Activated CD4-positive, alpha-beta T cell treated with anti-CD3 and anti-CD28 coated beads, Interleukin-2, amount 50 U/mL, for 24 hours (primary cell): ENCODE data around the gene OSBPL3.
"Not testable (repeated sequence)": the region's sequence is repeated elsewhere in the genome, so short reads cannot be mapped to it uniquely, and the experiment has no call there.

Experiments
- DNase-seq, 2 donors: peaks; one replicate each; pipeline ENCODE4 v3.0.0-alpha.2; 2020; ENCODE audit warnings: low read depth in 1 of 2, low spot score in 1 of 2

The OSBPL3 gene

DNA sequence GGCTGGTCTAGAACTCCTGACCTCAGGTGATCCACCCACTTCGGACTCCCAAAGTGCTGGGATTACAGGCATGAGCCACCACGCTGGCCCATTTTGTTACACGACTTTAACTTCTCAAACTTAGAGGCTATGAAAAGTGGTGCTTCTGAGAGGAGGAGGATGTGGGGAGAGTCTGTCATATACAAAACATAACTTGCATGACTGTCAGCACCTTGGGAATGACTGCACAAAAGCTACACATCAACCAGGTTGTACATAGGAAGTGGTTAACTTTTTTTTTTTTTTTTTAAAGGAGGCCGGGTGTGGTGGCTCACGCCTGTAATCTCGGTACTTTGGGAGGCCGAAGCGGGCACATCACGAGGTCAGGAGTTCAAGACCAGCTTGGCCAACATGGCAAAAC is 179.3 kb downstream of the OSBPL3 start:
- DNase-seq, result no peak

DNA sequence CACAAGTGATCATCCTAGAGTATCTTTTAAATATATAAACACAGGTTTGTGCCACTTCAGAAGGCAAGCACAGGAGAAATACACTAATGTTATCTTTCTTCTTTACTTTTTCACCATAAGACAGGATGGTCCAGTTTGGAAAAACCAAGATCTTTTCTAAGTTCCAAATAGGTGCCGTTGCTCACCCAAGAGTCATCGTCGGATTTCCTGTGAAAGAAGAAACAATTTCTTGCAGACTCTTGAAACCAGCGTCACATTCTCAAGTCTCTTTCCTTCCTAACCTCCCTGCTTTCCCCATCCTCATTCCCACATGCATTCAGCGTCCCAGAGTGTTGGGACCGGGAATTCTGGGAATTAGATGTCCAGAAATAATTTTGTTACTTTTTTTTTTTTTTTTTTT is 179.9 kb downstream of the OSBPL3 start:
- DNase-seq, result no peak

DNA sequence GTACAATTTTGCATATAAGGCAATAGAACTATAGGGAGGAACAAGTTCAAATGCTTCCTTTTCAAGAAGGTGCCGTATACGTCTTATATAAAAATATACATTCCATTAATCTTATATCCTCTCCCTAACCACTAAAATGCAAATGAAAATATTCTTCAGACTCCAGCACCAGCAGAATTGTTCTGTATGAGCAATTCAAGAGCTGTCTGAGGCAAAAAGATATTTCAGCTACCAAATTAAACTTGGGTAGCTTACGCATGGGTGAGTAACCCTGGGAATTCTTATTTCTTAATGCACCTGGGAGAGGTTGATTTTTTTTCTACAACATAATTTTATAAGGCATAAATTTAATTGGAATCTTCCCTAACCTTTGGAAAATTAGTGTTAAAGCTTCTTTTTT is 180.5 kb downstream of the OSBPL3 start:
- DNase-seq, result no peak

DNA sequence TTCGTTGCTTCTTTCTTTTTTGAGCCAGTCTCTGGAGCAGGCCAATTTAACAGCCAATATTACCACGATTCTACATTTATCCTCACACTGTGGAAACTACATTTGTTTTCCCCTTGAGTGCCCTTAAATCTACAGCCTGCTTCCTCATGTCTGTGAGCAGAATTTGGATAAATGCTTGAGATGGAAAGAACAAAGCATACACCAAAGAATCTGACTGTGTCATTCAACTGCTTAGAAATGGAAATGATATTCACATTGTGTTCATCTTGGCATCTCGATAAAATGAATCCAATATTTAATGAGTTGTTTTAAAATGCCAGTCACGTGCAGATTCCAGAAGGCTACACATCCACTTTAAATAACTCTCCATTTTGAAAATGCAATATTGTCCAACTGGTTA is 181.7 kb downstream of the OSBPL3 start:
- no peak for DNase-seq

DNA sequence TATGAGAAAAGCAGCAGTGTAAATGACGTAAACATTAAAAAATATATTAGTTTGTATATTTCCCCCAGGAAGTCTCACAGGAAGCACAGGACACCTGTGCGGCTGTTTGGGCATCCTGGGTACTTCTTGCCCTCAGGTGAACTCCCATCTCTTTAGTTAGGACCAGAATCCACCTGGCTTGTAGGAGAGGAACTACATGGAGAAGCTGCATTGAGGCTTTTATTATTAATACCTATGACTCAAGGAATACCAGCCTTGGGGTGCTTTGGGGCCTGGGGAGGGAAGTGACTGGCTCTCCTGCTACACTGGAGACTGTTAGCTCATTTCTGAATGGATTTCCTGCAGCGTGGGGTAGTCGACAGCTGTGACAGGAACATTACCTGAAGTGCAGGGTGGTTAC is 182.7 kb downstream of the OSBPL3 start:
- DNase-seq, result no peak

DNA sequence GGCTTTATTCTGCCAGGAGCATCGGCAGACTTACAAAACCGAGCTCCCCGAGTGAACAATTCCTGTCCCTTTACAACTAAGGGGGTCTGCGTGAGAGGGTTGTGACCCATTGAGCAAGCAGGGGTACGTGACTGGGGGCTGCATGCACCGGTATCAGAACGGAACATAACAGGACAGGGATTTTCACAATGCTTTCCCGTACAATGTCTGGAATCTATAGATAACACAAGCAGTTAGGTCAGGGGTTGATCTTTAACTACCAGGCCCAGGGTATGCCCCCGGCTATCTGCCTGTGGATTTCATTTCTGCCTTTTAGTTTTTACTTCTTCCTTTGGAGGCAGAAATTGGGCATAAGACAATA is 184.6 kb downstream of the OSBPL3 start:
- no peak for DNase-seq

DNA sequence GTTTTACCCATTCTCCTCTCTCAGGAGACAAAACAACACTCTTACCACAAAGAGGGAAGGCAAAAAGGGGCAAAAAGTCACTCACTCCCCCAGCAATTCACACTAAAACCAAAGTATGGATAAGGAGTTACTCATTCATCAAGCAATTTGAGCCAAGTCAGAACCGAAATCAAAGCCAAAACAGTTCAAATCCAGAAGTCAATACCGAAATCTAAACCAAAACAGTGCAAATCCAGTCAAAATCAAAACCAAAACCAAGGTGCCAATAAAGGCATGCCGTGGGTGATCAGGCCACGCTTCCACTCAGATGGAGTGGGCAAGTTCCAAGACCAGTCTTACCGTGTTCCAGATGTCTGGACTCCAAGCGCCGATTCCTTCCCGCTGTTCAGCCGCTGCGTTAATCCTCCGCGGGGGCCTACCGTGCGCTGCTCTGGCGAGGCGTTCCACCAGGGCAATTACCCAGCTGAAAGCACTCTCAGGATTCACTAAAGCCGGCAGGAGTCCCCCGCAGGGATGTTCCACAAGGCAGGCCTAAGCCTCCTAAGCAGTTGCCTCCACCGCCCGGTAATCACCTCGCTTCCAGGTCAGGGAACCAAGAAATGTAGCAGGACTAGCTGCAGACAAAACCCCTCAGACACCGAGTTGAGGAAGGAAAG is 185.1 kb downstream of the OSBPL3 start:
- not testable (repeated sequence) for DNase-seq

DNA sequence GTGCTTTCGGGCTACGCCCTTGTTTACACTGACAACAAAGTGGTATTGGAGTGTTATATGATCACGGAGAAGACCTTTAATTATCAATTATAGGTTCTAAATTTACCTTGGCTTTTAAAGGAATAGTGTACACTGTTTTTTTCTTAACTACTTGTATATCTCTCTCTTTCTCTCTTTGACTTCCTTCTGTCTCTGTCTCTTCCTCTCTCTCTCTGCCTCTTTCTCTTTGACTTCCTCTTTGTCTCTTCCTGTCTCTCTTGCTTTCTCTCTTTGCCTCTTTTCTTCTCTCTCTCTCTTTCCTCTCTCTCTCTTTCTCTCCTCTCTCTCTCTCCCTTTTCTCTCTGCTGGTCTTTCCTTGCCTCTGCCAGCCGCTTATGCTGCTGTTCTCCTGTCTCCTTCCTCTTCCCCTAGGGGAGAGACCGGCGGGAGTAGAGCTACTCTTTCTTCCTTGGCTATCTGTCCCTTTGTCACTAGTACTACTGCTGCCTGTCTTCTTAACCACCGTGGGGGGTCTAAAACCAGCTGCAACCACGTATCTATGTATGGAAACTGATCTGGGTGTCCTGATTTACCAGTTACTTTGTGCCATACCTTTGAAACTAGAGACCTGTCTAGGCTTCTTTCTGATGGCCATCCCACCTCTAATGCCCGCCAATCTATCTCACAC is 185.9 kb downstream of the OSBPL3 start:
- no peak for DNase-seq

DNA sequence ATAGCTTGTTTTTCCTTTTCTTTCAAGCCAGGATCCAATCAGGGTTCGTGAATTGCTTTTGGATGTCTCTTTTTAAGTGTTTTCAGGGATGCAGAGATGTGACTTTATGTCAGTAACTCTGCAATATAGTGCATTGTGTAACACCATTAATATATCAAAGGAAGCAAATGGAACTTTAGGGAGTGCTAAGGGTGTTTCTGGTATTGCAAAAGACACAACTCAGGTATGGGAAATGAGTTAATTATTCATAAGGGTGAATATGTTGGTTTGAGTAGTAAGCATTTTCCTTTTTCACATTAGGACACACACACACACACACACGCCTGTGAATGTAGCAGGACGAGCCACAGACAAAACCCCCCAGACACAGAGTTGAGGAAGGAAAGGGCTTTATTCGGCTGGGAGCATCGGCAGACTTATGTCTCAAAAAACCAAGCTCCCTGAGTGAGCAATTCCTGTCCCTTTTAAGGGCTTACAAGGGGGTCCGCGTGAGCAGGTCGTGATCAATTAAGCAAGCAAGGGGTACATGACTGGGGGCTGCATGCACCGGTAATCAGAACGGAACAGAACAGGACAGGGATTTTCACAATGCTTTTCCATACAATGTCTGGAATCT is 190.9 kb downstream of the OSBPL3 start:
- DNase-seq, result no peak

DNA sequence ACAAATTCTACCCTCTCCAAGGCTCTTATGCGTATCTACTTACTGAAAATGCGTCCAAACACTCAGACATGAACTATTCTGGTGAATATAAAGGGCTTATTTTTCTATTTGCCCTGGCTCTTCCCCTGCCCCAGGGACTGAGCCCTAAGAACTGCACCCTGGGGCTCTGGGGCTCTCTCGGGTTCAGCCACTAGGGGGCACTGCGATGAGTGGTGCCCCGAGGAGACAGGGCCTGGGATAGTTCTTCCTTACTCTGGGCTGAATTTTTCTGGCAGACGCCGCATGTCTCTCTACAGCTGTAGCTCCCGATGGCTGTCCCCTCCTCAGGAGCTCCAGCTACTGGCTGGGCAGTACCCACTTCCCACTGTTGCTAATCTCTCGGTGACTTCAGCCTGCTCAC is 191.9 kb downstream of the OSBPL3 start:
- DNase-seq, result no peak

DNA sequence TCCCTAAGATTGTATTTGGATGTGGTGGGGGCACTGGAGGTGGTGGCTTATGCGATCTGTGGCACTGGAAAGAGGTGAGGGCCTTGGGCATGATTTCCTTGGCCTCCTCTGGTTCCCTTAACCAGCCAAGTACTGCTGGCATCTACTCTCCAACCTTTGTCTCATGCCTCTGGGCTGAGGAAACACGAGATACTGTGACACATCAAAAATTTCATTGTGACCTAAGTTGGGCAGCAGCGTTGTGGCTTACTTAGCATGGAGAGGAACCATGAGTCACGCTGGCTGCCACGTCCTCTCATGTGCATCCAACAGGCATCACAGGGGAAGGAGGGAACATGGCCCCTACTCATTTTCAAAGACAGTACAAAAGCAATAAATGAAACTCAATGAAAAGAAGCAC is 193.0 kb downstream of the OSBPL3 start:
- DNase-seq, result no peak

DNA sequence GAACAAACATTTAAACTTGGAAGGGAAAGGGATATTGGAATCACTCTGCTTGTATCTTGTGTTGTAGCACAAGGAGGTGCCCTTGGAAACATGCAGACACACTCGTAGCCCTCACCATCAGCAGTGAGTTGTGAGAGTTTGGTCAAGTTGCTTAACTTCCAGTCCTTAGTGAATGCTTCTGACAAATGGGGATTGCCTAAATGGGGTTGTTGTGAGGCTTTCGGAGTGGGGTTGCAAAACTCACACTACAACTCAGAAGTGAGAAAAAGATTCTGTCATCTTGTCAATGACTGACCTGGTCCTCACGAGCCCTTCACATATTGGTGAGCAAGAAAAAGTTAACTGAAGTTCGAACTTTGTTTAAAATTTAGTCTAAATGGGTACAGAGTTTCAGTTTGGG is 193.7 kb downstream of the OSBPL3 start:
- no peak for DNase-seq

DNA sequence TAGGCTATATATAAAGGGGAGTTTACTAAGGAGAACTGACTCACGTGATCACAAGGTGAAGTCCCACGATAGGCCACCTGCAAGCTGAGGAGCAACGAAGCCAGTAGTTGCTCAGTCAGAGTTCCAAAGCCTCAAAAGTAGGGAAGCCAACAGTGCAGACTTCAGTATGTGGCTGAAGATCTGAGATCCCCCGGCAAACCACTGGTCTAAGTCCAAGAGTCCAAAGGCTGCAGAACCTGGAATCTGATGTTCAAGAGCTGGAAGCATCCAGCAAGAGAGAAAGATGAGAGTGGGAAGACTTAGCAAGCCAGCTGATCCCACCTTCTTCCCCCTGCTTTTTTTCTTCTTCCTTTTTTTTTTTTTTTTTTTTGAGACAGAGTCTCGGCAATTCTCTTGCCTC is 195.7 kb downstream of the OSBPL3 start:
- no peak for DNase-seq

DNA sequence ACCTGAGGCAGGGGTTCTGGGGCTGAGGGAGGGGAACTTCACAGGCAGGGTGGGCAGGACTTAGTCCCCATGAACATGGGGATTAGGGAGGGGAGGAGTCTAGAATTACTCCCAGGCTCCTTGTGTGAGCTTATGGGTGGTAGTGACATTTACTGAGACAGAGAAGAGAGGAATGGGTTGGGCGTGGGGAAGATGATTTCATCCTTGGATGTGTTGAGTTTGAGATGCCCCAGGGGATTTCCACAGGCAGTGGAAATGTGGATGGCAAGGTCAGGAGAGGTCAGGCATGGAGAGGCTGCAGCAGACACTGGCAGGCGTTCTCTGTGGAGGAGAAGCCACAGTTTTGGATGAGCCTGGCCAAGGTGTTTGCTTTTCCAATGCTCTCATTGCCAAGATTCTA is 196.3 kb downstream of the OSBPL3 start:
- DNase-seq, result no peak

DNA sequence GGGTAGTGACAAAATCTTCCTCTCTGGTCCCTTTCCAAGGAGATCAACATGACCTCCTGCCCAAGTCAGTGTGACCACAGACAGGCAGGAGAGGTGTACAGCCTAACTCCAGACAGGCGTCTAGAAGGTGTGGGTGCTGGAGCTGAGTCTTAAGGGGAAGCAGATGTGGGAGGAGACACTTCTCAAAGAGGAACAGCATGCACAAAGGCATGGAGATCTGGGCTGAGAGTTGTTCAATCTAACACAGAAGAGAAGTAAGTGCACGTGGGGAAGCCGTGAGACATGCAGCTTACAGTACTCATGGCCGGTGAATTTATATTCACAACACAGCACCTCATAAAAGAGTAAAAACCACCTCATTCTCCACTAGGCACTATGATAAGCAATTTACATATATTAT is 198.9 kb downstream of the OSBPL3 start:
- no peak for DNase-seq

DNA sequence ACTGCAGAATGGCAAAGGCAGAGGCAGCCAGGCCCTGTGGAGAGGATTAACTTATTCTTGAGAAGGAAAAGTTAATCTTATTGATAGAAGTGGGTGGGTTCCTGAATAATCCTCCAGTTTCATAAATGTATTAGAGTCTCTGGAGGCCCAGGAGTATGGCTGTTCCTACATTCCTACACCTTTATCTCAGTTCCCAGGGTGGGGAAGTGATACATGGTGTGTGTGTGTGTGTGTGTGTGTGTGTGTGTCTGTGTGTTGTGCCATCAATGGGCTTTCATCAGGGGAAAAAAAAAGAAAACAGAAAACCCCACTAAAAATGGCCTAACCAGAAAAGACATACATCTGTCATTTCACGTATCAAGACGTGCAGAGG is 200.7 kb downstream of the OSBPL3 start:
- no peak for DNase-seq

DNA sequence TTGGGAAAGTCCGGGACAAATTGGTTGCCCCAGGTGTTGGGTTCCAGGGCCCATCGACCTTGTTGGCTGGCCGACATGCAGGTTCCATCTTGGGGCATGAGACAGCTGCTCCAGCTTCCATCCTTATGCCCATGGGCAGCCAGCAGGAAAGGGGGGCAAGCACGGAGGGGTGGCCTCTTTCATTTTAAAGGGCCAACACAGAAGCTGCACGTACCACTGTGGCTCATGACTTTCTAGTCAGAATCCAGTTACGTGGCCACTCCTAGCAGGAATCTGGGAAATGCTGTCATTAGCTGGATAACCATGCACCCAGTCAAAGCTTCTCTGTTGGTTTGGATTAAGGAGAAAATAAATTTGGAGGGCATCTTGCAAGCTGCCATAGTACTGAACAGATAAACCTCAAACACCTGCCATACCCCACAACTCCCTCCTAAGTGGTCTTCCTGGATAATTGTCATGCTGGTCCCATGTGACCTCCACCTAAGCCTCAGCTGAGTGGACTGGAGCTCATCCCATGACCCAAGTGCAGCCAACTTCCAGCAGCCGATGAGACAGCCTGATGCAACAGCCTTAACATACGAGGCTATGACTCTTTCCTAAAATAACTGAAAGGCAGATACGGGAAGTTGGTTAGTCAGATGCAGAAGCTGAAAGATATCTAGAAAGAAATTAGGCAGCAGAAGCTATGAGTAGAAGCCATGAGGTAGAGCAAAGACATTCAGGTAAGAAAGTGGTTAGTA is 201.3 kb downstream of the OSBPL3 start:
- DNase-seq, result no peak

DNA sequence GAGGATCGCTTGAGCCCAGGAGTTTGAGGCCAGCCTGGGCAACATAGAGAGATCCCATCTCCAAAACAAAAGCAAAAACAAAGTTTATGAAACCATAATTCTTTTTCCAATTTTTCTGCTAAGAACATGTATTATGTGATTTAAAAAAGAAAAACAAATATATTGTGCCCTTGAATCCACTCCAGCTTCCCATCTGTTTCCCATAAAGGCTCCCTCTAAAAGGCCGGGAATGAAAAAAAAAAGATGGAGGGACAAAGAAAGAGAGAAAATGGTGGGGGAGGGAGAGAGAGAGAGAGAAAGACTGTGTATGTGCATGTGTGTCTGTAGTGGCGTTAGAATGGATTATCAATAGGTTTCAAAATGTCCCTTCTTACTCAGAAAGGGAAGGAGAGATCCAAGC is 202.2 kb downstream of the OSBPL3 start:
- no peak for DNase-seq

DNA sequence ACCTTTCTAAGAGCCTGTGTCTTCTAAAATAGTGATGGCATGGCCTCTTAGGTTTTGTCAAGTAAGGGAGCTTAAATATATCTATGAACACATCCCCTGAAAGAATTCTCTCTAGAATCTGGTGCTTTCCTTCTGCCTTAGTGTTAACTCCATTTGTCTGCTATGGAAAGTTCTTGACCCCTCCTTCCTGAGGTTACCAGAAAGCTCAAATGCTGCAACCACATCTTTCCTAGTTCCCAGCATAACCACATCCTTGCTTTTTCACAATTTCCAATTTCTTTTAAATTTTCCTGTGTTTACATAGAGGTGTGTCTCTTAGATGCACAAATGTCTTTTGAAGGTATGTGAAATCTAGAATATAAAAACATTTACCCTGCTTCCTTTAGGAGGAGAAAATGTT is 206.3 kb downstream of the OSBPL3 start:
- DNase-seq, result no peak

DNA sequence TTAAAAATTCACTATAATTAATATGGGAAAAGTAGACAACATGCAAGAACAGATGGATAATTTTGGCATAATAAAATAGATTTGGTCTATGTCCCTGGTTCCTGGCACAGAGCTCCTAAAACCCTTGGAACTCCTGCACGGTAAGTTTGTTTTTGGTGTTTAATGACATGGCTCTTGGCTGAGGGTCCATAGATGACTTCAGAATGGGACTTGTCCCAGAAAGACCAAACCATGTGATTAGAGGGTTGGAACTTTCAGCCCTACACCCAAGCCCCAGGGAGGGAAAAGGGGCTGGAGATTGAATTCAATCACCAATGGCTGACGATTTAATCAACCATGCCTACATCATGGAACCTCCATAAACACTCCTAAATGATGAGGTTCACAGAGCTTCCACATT is 210.1 kb downstream of the OSBPL3 start:
- no peak for DNase-seq

DNA sequence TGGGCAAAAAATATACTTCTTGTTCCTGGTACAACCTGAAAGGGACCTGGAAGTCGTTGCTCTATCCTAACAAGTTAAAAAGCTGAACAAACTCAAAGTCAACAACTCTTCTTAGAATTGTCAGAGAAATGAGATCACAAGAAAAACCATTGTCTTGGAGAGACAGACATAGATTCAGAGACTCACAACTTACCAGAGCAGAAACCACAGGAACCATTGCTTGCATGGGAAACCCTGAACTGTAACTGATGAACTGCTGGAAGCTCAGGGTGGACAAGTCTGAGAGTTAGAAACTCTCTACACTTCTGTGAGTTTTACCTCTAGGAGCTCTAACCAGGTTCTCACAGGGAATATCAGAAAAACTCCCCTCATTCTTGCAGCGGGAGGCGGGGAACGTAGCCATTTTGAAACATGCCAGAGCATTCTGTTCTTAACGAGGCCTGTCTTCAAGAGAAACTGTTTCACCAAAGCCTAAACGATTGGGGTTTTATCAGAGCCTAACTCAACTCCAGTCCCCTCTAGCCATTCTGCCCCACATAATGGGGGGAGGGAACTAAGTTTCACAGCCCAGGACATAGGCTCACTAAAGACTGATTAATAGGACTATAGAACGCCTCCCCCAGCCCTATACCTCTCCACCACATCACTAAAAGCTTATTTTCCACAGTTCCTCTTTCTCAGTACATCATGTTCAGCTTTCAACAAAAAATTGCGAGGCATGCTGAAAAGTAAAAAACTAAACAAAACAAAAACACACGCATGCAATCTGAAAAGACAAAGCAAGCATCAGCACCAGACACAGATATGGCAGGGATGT is 210.8 kb downstream of the OSBPL3 start:
- DNase-seq, result no peak
